ENCODE results near the gene BANF1. TPM values are rescaled to one million over a fixed set of nuclear protein-coding genes. Genes with fewer than 3 reads are reported as not detected.
A peak's percentile ranks its signal among the peaks of the same experiment; 100 is the strongest.

BANF1 gene
- total RNA-seq, 1 donor from 2014 or later = 67.3 TPM

- no peak for ATAC-seq
- no peak for DNase-seq (ENCODE audit: low spot score)
Observed at GRCh38 chr11:65977621-65978390, 24.5 kb upstream of the BANF1 start.

GRCh38 chr11:65978391-65979238 is 23.7 kb upstream of the BANF1 start:
- DNase-seq (ENCODE audit: low spot score) (no peak), ATAC-seq (no peak)

GRCh38 chr11:65979261-65979759 is 23.0 kb upstream of the BANF1 start:
- DNase-seq (ENCODE audit: low spot score) (no peak), ATAC-seq (no peak)

- ATAC-seq (no peak), DNase-seq (ENCODE audit: low spot score) (no peak)
Observed at GRCh38 chr11:65981101-65981740, 21.1 kb upstream of the BANF1 start.

- DNase-seq (ENCODE audit: low spot score) (no peak), ATAC-seq (peak; percentile 17)
Observed at GRCh38 chr11:65981972-65982823, 20.1 kb upstream of the BANF1 start.

GRCh38 chr11:65982824-65983588 is 19.3 kb upstream of the BANF1 start:
- no peak for ATAC-seq
- DNase-seq (ENCODE audit: low spot score) = no peak

GRCh38 chr11:65983589-65983987 is 18.7 kb upstream of the BANF1 start:
- DNase-seq (ENCODE audit: low spot score) (no peak), ATAC-seq (no peak)

- ATAC-seq = no peak
- DNase-seq (ENCODE audit: low spot score) = no peak
Observed at GRCh38 chr11:65987336-65987735, 15.0 kb upstream of the BANF1 start.

GRCh38 chr11:65988791-65989592 is 13.3 kb upstream of the BANF1 start:
- peak; percentile 89 for DNase-seq (ENCODE audit: low spot score)
- peak; percentile 100 for ATAC-seq

- no peak for ATAC-seq
- DNase-seq (ENCODE audit: low spot score) = no peak
Observed at GRCh38 chr11:65992056-65992455, 10.2 kb upstream of the BANF1 start.

GRCh38 chr11:65997286-65997685 is 5.0 kb upstream of the BANF1 start:
- DNase-seq (ENCODE audit: low spot score) (no peak), ATAC-seq (no peak)

GRCh38 chr11:66002648-66003225 is 434 bp downstream of the BANF1 start:
- DNase-seq (ENCODE audit: low spot score) = peak; percentile 79
- ATAC-seq = peak; percentile 89

- DNase-seq (ENCODE audit: low spot score) = no peak
- no peak for ATAC-seq
Observed at GRCh38 chr11:66003291-66003690, 988 bp downstream of the BANF1 start.

GRCh38 chr11:66004186-66004585 is 1.9 kb downstream of the BANF1 start:
- no peak for DNase-seq (ENCODE audit: low spot score)
- ATAC-seq = no peak

GRCh38 chr11:66006134-66006890 is 4.0 kb downstream of the BANF1 start:
- ATAC-seq (no peak), DNase-seq (ENCODE audit: low spot score) (no peak)

GRCh38 chr11:66006891-66007176 is 4.5 kb downstream of the BANF1 start:
- no peak for ATAC-seq
- no peak for DNase-seq (ENCODE audit: low spot score)

GRCh38 chr11:66007201-66007634 is 4.9 kb downstream of the BANF1 start:
- DNase-seq (ENCODE audit: low spot score) (no peak), ATAC-seq (no peak)

GRCh38 chr11:66008095-66008467 is 5.8 kb downstream of the BANF1 start:
- ATAC-seq (no peak), DNase-seq (ENCODE audit: low spot score) (no peak)
